Kidney epithelial cell (primary cell): ENCODE results near the gene TMEM233. TPM values are rescaled to one million over a fixed set of nuclear protein-coding genes. Genes with fewer than 3 reads are reported as not detected.

ENCODE experiments used
- DNase-seq: peaks from one replicate; pipeline ENCODE4 v3.0.0-alpha.2; 2010; ENCODE audit warnings: low read depth
- H3K27me3 ChIP-seq: 2 replicates; pipeline ENCODE4 v1.6.0; 2011; ENCODE audit warnings: low read length; ENCODE audit not compliant: control insufficient read depth, insufficient read depth
- H3K36me3 ChIP-seq: 2 replicates; pipeline ENCODE4 v1.5.1; 2011; ENCODE audit warnings: low read length; ENCODE audit not compliant: control insufficient read depth, insufficient read depth
- H3K4me3 ChIP-seq: 2 replicates; pipeline ENCODE4 v1.5.1; 2011; ENCODE audit warnings: low read depth, mild to moderate bottlenecking, control low read depth, low read length
- CTCF ChIP-seq: IDR thresholded peaks from 2 replicates; pipeline ENCODE4 v1.5.1; 2011; ENCODE audit warnings: mild to moderate bottlenecking, moderate library complexity, low read length, control low read depth, inconsistent platforms; ENCODE audit not compliant: insufficient read depth, poor library complexity, severe bottlenecking
- total RNA-seq: library from RNA; depleted of rRNA; stranded (reverse); fragments of >200 nt; gene quantifications from 2 replicates; pipeline ENCODE4 v1.2.3, GENCODE V29; 2015

TMEM233 gene
- total RNA-seq, 1 donor from 2014 or later: 1.5 TPM

DNA sequence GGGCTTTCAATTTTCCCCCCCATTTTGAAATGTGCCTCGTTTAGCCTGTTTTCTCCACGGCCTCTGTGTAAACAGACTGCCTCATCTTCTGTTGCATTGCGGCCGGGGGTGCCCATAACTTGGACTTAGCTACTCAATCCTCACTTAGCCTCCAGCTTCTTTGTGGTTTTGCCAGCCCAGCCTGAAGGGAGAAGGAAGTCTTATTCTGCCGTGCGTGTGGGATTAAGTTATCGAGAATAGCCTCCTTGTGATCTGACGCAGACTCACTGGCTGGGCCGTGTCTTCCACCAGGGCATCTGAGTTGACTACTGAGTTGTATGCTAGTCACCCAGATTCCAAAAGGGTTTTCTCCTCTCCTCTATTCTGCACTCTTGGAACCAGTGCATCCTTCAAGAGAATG, 82.4 kb downstream of the TMEM233 start:
- Histone ChIP-seq H3K27me3 (no peaks in the 10 kb centered on the region), H3K4me3 (no peak overlapping the region), H3K36me3 (peaks cover 12% of the 10 kb centered on the region)
- no peak for DNase-seq
- TF ChIP-seq CTCF: no peak

DNA sequence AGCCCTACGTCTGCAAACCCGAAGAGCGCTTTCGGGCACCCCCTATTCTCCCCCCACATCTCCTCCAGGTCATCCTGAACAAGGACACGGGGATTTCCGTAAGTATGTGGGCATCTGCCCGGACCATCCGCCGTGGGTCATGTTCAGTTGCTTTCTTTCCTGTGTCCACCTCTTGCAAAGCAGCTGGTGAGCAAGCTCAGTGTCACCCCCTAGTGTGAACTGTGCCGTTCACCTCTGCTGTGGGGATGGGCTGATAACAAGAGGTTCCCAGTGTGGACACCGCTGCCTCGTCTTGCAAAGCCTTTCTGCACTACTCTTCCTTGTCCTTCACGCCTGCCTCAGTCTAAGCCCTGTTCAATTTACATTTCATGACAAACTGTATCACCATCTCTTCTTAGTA, 83.0 kb downstream of the TMEM233 start:
- H3K36me3 ChIP-seq: peaks cover 12% of the 10 kb centered on the region

GRCh38 chr12:119678459-119678858, 84.9 kb downstream of the TMEM233 start:
- Histone ChIP-seq H3K36me3 (peaks cover 10% of the 10 kb centered on the region), H3K27me3 (no peaks in the 10 kb centered on the region), H3K4me3 (no peak overlapping the region)
- TF ChIP-seq CTCF: no peak
- DNase-seq: no peak

More for the DNA sequence above, 83.0 kb downstream of the TMEM233 start:
- TF ChIP-seq CTCF: no peak
- no peaks in the 10 kb centered on the region for H3K27me3 ChIP-seq
- DNase-seq: no peak
- no peak overlapping the region for H3K4me3 ChIP-seq

DNA sequence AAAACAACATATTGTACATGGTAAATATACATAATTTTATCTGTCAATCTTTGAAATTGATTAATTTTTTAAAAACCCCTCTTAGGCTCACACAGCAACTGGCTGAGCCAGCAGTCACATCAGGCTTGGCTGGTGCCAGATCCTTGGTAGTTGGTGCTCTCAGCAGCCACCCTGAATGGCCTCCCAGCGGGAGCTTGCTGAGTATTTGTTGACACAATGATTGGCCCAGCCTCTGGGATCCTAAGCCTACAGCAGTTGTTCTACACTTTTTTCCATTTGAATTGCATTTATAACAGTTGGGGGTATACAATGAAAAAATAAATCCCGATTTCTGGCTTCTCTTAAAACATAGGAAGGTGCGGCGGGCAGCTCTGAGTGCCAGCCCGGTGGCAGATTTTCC, 85.5 kb downstream of the TMEM233 start:
- H3K36me3 ChIP-seq: peaks cover 10% of the 10 kb centered on the region
- no peak overlapping the region for H3K4me3 ChIP-seq

DNA sequence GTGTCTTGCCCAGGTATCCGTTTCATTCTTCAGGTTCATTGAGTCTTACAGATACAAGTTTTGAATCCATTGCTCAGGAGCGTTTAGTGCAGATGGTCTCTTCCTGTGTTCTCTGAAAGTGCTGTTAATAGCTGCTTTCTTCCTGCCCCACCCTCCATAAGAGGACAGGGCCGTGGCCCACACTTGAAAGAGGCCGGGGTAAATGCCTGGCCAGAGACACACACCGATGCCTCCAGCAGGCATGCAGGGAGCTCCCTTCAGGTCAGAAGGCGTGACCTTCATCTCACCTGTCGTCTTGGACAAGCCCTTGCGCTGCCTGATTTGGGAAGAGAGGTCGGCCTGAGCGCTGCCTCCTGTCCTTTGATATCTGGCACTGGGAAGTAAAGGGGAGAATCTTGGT, 85.9 kb downstream of the TMEM233 start:
- H3K36me3 ChIP-seq: peaks cover 10% of the 10 kb centered on the region
- no peak for TF ChIP-seq CTCF

More for the DNA sequence above, 85.5 kb downstream of the TMEM233 start:
- DNase-seq: no peak
- no peaks in the 10 kb centered on the region for H3K27me3 ChIP-seq
- TF ChIP-seq CTCF: no peak

GRCh38 chr12:119681111-119681510, 87.5 kb downstream of the TMEM233 start:
- DNase-seq: no peak
- peaks cover 8% of the 10 kb centered on the region for H3K36me3 ChIP-seq
- no peaks in the 10 kb centered on the region for H3K27me3 ChIP-seq
- TF ChIP-seq CTCF: no peak
- no peak overlapping the region for H3K4me3 ChIP-seq

More for the DNA sequence above, 85.9 kb downstream of the TMEM233 start:
- H3K27me3 ChIP-seq: no peaks in the 10 kb centered on the region
- H3K4me3 ChIP-seq: no peak overlapping the region
- DNase-seq: no peak
